Psoas muscle (tissue), 8 donors: Measurements from ENCODE around the gene GLB1L3. TPM values are rescaled to one million over a fixed set of nuclear protein-coding genes. Genes with fewer than 3 reads are reported as not detected.

Source experiments
- ATAC-seq, 4 donors: fragments of 200-7000 bp; cut with Tn5 transposase; one replicate each; pipeline ENCODE4 v1.9.1; 2020; ENCODE audit warnings: moderate library complexity in 3 of 4, mild to moderate bottlenecking in 2 of 4
- DNase-seq, 2 donors: peaks; one replicate each; pipeline ENCODE4 v3.0.0-alpha.2; 2020
- H3K27ac ChIP-seq: fragments of 200-600 bp; one replicate; pipeline ENCODE4 v1.8.0; 2022
- H3K27me3 ChIP-seq, 3 donors: fragments of 200-600 bp in 1 of 3; one replicate each; pipeline versions ENCODE4 v1.6.1 to v1.8.0; 2013 to 2022; ENCODE audit warnings: low read length in 2 of 3, mild to moderate bottlenecking in 2 of 3, moderate library complexity in 1 of 3; ENCODE audit not compliant: insufficient read depth in 3 of 3
- H3K36me3 ChIP-seq, 2 donors: fragments of 200-600 bp in 1 of 2; one replicate each; pipeline versions ENCODE4 v1.6.1 to v1.8.0; 2013 to 2022; ENCODE audit warnings: low read depth in 1 of 2, mild to moderate bottlenecking in 1 of 2, moderate library complexity in 1 of 2; ENCODE audit not compliant: insufficient read depth in 1 of 2
- H3K4me1 ChIP-seq: fragments of 200-600 bp; one replicate; pipeline ENCODE4 v1.8.0; 2022
- H3K4me3 ChIP-seq: fragments of 200-600 bp; one replicate; pipeline ENCODE4 v1.8.0; 2022; ENCODE audit warnings: mild to moderate bottlenecking
- H3K9me3 ChIP-seq: fragments of 200-600 bp; one replicate; pipeline ENCODE4 v1.8.0; 2022
- WGBS, 3 donors: extraction: QIAGEN DNeasy Blood & Tissue Kit; methylation state at CpG; one replicate each; pipeline versions ENCODE4 v1.1.6 to v1.1.7; 2013; 5-methylcytosine and 5-hydroxymethylcytosine counted together
- intact Hi-C, 2 donors: fragments of 100-400 bp; cut with DNase I; formaldehyde crosslinking; loops; one replicate each; pipeline versions ENCODE4 v1.11.0 to v1.14.2; 2022
- polyA plus RNA-seq, 3 donors: library from polyadenylated mRNA; stranded (reverse); fragments of 200-250 nt; gene quantifications; one replicate each; pipeline ENCODE4 v1.2.3, GENCODE V29; 2013
- total RNA-seq, 4 donors: library from RNA; stranded (reverse); fragmentation: NEBNext Ultra II Directional in 2 of 4; extraction: Animal tissue kit (Norgen Biotek cat#: 25700) in 2 of 4; gene quantifications; one replicate each; pipeline versions ENCODE4 v1.2.1 to v1.2.4, GENCODE V29; 2021 to 2023
- TF ChIP-seq, protein P1 (sequence below): fragments of 200-600 bp; IDR thresholded peaks from one replicate; pipeline ENCODE4 v1.8.0; 2022; ENCODE audit warnings: antibody characterized with exemption
- donor health status: healthy with polysubstance abuse.
- donor health status: DM: no; HTN: no; CAD: no; lungs with moderate emphysema.
- donor health status: Bipolar disorder and iron deficiency.
- donor health status: healthy.
- donor health status: DM: yes; HTN: yes; CAD: no.
- donor health status: DM: no; HTN: no; CAD: no.
- donor health status: DM: no; HTN: no; CAD: no.
- donor health status: DM: yes; HTN: yes; CAD: no.

The GLB1L3 gene
- total and polyA plus RNA-seq, 7 donors, result not detected

DNA sequence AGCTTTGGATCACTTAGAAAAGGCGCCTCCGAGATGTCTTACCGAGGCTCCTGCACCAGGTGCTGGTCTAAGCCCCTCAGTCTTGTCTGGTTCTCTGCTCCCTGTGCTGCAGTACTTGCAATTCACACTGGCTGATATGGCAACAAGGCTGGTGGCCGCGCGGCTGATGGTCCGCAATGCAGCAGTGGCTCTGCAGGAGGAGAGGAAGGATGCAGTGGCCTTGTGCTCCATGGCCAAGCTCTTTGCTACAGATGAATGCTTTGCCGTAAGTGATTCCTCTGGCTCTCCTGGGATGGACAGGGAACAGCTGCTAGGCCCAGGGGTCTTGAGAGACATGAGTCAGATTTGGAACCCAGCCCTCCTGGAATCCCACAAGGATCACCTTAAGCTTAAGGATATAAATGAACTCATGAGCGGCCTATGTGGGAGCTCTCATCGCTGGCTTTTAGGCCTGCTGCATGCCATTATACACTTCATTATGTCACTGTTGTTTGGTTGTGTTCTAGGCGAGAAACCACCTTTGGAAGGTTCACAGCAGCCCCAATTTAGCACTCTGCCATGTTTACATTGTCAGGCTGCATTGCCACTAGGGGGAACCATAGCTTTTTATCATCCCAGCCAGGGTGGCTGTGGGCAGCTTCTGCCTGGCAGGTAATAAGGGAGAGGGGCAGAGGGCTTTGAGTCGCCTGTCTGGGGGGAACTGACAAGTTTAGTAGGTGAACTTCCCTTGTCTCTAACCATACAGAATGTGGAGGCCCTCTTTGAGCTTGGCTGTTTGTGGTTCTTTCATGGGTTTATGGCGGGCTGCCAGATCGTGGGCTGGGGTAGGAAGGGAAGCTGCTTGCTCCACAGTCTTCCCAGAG, 14.3 kb upstream of the GLB1L3 start:
- H3K9me3 ChIP-seq, result no peaks in the 10 kb centered on the region
- ATAC-seq (peak in 1 of 4 donors; percentile 45), DNase-seq (no peak)
- intact Hi-C loops, result no loop called here
- H3K36me3 ChIP-seq, result peaks cover 0 to 87% of the 10 kb centered on the region in 2 donors
- no peaks in the 10 kb centered on the region for H3K4me1 ChIP-seq
- TF ChIP-seq, protein P1, sequence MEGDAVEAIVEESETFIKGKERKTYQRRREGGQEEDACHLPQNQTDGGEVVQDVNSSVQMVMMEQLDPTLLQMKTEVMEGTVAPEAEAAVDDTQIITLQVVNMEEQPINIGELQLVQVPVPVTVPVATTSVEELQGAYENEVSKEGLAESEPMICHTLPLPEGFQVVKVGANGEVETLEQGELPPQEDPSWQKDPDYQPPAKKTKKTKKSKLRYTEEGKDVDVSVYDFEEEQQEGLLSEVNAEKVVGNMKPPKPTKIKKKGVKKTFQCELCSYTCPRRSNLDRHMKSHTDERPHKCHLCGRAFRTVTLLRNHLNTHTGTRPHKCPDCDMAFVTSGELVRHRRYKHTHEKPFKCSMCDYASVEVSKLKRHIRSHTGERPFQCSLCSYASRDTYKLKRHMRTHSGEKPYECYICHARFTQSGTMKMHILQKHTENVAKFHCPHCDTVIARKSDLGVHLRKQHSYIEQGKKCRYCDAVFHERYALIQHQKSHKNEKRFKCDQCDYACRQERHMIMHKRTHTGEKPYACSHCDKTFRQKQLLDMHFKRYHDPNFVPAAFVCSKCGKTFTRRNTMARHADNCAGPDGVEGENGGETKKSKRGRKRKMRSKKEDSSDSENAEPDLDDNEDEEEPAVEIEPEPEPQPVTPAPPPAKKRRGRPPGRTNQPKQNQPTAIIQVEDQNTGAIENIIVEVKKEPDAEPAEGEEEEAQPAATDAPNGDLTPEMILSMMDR, result peak; percentile 17
- WGBS, 3 donors, result 81 to 87% (median 84%) methylated on average over 14 of the region's 14 CpGs
- no peak overlapping the region for H3K4me3 ChIP-seq
- H3K27me3 ChIP-seq, result no peaks in the 10 kb centered on the region
- H3K27ac ChIP-seq, result no peak overlapping the region

DNA sequence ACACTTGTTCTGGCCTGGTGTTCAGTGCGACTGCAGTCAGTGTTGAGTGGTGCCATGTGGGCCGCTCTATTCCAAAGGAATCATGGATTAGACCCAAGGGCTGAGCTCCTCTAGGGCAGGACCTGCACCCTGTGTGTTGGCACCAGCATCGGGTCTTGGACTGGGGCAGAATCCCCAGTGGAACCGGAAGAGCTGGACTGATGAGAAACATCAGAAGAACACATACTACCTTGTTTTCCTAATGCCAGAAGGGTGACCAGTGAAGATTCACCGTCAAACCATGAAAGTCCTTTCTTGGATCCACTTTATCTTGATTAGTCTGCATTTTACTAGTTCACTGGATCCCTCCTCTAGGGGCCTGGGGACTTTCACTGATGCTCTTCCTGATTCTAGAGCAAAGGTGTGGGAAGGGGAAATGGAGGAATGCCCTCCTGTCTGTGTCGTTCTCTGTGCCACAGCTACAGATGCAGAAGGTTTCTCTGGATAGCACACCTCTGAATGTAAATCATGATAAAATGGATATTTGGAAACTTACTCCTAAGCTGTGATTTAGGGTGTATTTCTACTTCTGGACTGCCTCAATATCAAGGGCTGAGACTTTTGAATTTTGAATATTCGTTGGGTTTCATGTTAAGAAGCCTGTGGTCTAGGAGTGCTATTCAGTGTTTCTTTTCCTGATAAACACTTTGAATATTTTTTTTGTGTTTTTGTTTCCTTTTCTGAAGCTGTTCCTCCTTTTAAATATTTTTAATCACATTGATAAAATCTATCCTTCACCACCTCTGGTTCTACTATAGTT, 11.0 kb upstream of the GLB1L3 start:
- WGBS, 3 donors, result 83 to 90% (median 85%) methylated on average over 7 of the region's 7 CpGs
- H3K27ac ChIP-seq, result no peak overlapping the region
- no peak for DNase-seq
- no peak for ATAC-seq
- H3K9me3 ChIP-seq, result no peaks in the 10 kb centered on the region
- peaks cover 0 to 54% of the 10 kb centered on the region in 2 donors for H3K36me3 ChIP-seq
- intact Hi-C loops, result no loop called here
- TF ChIP-seq, protein P1, result no peak
- peaks cover 0 to 3% (median 0%) of the 10 kb centered on the region in 3 donors for H3K27me3 ChIP-seq
- H3K4me1 ChIP-seq, result no peaks in the 10 kb centered on the region
- H3K4me3 ChIP-seq, result no peak overlapping the region

DNA sequence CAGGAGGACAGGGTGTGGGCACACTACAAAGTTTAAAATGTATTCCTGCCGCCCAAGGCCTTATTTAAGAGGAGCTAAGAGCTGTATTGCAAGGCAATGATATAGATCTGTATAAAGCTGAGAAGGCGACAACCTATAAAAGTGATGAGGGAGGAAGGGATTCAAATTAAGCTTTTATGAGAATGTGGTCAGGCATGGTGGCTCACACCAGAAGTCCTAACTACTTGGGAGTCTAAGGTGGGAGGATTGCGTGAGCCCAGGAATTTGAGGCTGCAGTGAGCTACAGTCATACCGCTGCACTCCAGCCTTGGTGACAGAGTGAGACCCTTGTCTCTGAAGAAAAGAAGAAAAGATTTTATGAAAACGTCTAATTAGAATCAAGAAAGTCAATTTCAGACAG, 9.7 kb upstream of the GLB1L3 start:
- 91 to 94% (median 93%) methylated on average over 5 of the region's 5 CpGs for WGBS, 3 donors
- H3K9me3 ChIP-seq, result no peaks in the 10 kb centered on the region
- no peak overlapping the region for H3K27ac ChIP-seq
- H3K4me3 ChIP-seq, result no peak overlapping the region
- ATAC-seq, result no peak
- H3K4me1 ChIP-seq, result no peaks in the 10 kb centered on the region
- intact Hi-C loops, result no loop called here
- TF ChIP-seq, protein P1, result no peak
- DNase-seq, result no peak
- H3K27me3 ChIP-seq, result peaks cover 0 to 5% (median 0%) of the 10 kb centered on the region in 3 donors
- H3K36me3 ChIP-seq, result peaks cover 0 to 41% of the 10 kb centered on the region in 2 donors

DNA sequence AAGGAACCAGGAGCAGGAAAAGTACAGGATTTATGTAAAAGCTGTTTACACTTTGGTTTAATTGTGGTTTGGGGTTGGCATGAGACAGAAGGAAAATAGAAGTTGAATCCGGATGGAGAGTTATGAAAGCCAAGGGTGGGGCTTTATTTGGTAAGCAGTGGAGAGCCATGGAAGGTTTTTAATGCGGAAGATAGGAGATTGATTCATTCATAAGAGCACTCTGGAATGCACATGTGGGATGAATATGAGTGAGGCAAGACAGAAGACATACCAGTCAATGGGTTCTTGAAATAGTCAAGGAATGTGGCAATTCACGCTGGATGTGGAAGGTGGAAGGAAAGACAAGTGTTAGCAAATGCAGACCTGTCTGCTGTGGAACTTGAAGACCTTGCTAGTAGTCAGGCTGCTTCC, 9.3 kb upstream of the GLB1L3 start:
- Histone ChIP-seq H3K4me1 (no peaks in the 10 kb centered on the region), H3K4me3 (no peak overlapping the region), H3K27ac (no peak overlapping the region), H3K9me3 (no peaks in the 10 kb centered on the region), H3K36me3 (peaks cover 0 to 37% of the 10 kb centered on the region in 2 donors), H3K27me3 (peaks cover 0 to 9% (median 0%) of the 10 kb centered on the region in 3 donors)
- 56 to 73% (median 72%) methylated on average over 3 of the region's 3 CpGs for whole genome bisulfite sequencing, 3 donors
- DNase-seq, result no peak
- peak in 1 of 4 donors; percentile 22 for ATAC-seq
- TF ChIP-seq, protein P1, result no peak
- intact Hi-C loops, result no loop called here
